Esophagus squamous epithelium (tissue), 4 donors: Measurements from ENCODE around the gene COG2.

Source experiments
- CTCF ChIP-seq, 6 experiments: fragments of 450-650 bp in 4 of 6; fragments of 200-600 bp in 2 of 6; sonication (generic) in 2 of 6; IDR thresholded peaks; one replicate each; pipeline ENCODE4 v1.5.1; 2016 to 2019; ENCODE audit warnings: antibody characterized with exemption in 6 of 6, mild to moderate bottlenecking in 4 of 6, moderate library complexity in 4 of 6
- POLR2A ChIP-seq, 4 donors: fragments of 450-650 bp; IDR thresholded peaks; one replicate each; pipeline ENCODE4 v1.6.1; 2017; ENCODE audit warnings: antibody characterized with exemption in 4 of 4, mild to moderate bottlenecking in 4 of 4, moderate library complexity in 3 of 4

GRCh38 chr1:230739564-230740290 lies 97.4 kb downstream of the COG2 start:
- TF ChIP-seq CTCF (IDR thresholded peaks at IDR 0.05) (no peak), POLR2A (IDR thresholded peaks at IDR 0.05) (no peak)
